ENCODE data around the gene SRSF12.
"Not testable (repeated sequence)": the region's sequence is repeated elsewhere in the genome, so short reads cannot be mapped to it uniquely, and the experiment has no call there.

SRSF12 gene

DNA sequence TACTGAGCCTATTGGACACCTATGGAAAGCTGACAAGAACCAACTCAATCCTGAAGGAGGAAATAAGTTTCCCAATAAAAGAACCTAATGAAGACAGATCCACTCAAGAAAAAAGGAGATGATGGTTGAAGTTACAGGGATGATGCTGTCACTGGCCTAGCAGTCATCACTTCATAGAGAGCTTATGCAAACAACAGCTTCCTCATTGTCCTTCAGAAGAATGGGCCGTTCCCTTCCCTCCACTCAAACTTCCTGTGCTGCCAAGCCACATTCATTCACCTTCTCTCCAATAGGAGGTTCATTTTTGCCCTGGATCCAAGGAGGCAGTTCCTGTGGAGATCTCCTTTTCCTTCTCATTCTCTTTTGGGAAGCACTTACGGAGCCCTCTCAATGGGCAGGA lies 14.2 kb upstream of the SRSF12 start:
- Histone ChIP-seq H3F3A (ENCODE audit: insufficient read depth) (no peaks in the 10 kb centered on the region), H4K20me1 (ENCODE audit: low read depth, low read length) (no peaks in the 10 kb centered on the region)

DNA sequence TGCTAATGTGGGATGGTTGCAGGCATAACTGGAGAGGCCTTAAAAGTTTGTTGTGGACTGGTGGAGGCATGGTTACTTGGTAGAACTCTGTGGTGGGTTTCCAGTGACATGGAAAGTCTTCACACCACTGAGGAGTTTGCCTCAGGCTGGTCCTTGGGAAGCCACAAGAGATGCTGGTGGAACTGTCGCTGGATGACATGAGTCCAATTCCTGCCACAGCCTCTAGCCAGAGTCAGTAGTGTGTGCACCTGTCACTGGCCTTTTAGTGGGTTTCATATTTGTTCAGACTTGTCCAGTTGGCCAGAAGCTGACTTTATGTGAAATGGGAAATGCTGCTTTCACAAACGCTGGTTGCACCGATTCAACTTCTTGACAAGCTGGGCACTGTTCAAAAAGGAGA lies 13.7 kb upstream of the SRSF12 start:
- Histone ChIP-seq H3K4me3 (ENCODE audit: insufficient read depth, low read length, poor library complexity, severe bottlenecking) (no peak overlapping the region), H2AFZ (ENCODE audit: low read depth, low read length, severe bottlenecking) (no peak overlapping the region), H3K4me2 (ENCODE audit: low read depth, low read length, poor library complexity, severe bottlenecking) (no peak overlapping the region), H3K9me3 (ENCODE audit: insufficient read depth, low read length) (no peaks in the 10 kb centered on the region), H4K20me1 (ENCODE audit: low read depth, low read length) (no peaks in the 10 kb centered on the region), H3K9ac (ENCODE audit: low read length) (no peak overlapping the region), H3K27me3 (ENCODE audit: low read length) (no peaks in the 10 kb centered on the region), H3K79me2 (ENCODE audit: insufficient read depth, low read length) (no peaks in the 10 kb centered on the region), H3F3A (ENCODE audit: insufficient read depth) (no peaks in the 10 kb centered on the region), H3K36me3 (ENCODE audit: low read length) (no peaks in the 10 kb centered on the region), H3K9me2 (replicated peaks; ENCODE audit: insufficient read depth, low read length) (no peaks in the 10 kb centered on the region), H3K27ac (ENCODE audit: low read depth, low read length) (no peak overlapping the region)
- no peak for TF ChIP-seq EZH2phosphoT487 (conservative IDR thresholded peaks at IDR 0.05; ENCODE audit: low read length)
- TF ChIP-seq CTCF (IDR thresholded peaks at IDR 0.05; ENCODE audit: insufficient read depth, low read length, poor library complexity, severe bottlenecking): no peak

More for the DNA sequence above, 14.2 kb upstream of the SRSF12 start:
- H3K4me2 ChIP-seq (ENCODE audit: low read depth, low read length, poor library complexity, severe bottlenecking): no peak overlapping the region
- no peak overlapping the region for H3K9ac ChIP-seq (ENCODE audit: low read length)
- H3K27me3 ChIP-seq (ENCODE audit: low read length): no peaks in the 10 kb centered on the region
- H3K4me3 ChIP-seq (ENCODE audit: insufficient read depth, low read length, poor library complexity, severe bottlenecking): no peak overlapping the region
- H3K27ac ChIP-seq (ENCODE audit: low read depth, low read length): no peak overlapping the region
- TF ChIP-seq EZH2phosphoT487 (conservative IDR thresholded peaks at IDR 0.05; ENCODE audit: low read length) (no peak), CTCF (IDR thresholded peaks at IDR 0.05; ENCODE audit: insufficient read depth, low read length, poor library complexity, severe bottlenecking) (no peak)
- H2AFZ ChIP-seq (ENCODE audit: low read depth, low read length, severe bottlenecking): no peak overlapping the region
- H3K9me3 ChIP-seq (ENCODE audit: insufficient read depth, low read length): no peaks in the 10 kb centered on the region
- no peaks in the 10 kb centered on the region for H3K79me2 ChIP-seq (ENCODE audit: insufficient read depth, low read length)
- no peaks in the 10 kb centered on the region for H3K36me3 ChIP-seq (ENCODE audit: low read length)
- no peaks in the 10 kb centered on the region for H3K9me2 ChIP-seq (replicated peaks; ENCODE audit: insufficient read depth, low read length)

GRCh38 chr6:89128256-89128671 lies 10.4 kb upstream of the SRSF12 start:
- not testable (repeated sequence) for H3K9me3 ChIP-seq (ENCODE audit: insufficient read depth, low read length); H3K9ac ChIP-seq (ENCODE audit: low read length); H3K4me2 ChIP-seq (ENCODE audit: low read depth, low read length, poor library complexity, severe bottlenecking); H3K27me3 ChIP-seq (ENCODE audit: low read length); H3K4me3 ChIP-seq (ENCODE audit: insufficient read depth, low read length, poor library complexity, severe bottlenecking); H3F3A ChIP-seq (ENCODE audit: insufficient read depth); H2AFZ ChIP-seq (ENCODE audit: low read depth, low read length, severe bottlenecking); H3K27ac ChIP-seq (ENCODE audit: low read depth, low read length); H4K20me1 ChIP-seq (ENCODE audit: low read depth, low read length); H3K36me3 ChIP-seq (ENCODE audit: low read length); H3K79me2 ChIP-seq (ENCODE audit: insufficient read depth, low read length); H3K9me2 ChIP-seq (replicated peaks; ENCODE audit: insufficient read depth, low read length)

- no peak overlapping the region for H3K9ac ChIP-seq (ENCODE audit: low read length)
- H3K9me2 ChIP-seq (replicated peaks; ENCODE audit: insufficient read depth, low read length): no peaks in the 10 kb centered on the region
- H3K27me3 ChIP-seq (ENCODE audit: low read length): no peaks in the 10 kb centered on the region
- no peak overlapping the region for H3K27ac ChIP-seq (ENCODE audit: low read depth, low read length)
- no peaks in the 10 kb centered on the region for H3F3A ChIP-seq (ENCODE audit: insufficient read depth)
- TF ChIP-seq EZH2phosphoT487 (conservative IDR thresholded peaks at IDR 0.05; ENCODE audit: low read length): no peak
- TF ChIP-seq CTCF (IDR thresholded peaks at IDR 0.05; ENCODE audit: insufficient read depth, low read length, poor library complexity, severe bottlenecking): peak; percentile 55
- no peaks in the 10 kb centered on the region for H3K79me2 ChIP-seq (ENCODE audit: insufficient read depth, low read length)
- no peak overlapping the region for H3K4me3 ChIP-seq (ENCODE audit: insufficient read depth, low read length, poor library complexity, severe bottlenecking)
- no peaks in the 10 kb centered on the region for H4K20me1 ChIP-seq (ENCODE audit: low read depth, low read length)
- H3K4me2 ChIP-seq (ENCODE audit: low read depth, low read length, poor library complexity, severe bottlenecking): no peak overlapping the region
- no peaks in the 10 kb centered on the region for H3K9me3 ChIP-seq (ENCODE audit: insufficient read depth, low read length)
- H2AFZ ChIP-seq (ENCODE audit: low read depth, low read length, severe bottlenecking): no peak overlapping the region
- H3K36me3 ChIP-seq (ENCODE audit: low read length): no peaks in the 10 kb centered on the region
Observed at GRCh38 chr6:89122625-89123024, 4.8 kb upstream of the SRSF12 start.

All from SU-DHL-6 (cell line).